IPS-NIHi7 (cell line): ENCODE results near the gene KCNMA1.

ENCODE experiments used
- DNase-seq: peaks from one replicate; pipeline ENCODE4 v3.0.0; 2012; ENCODE audit warnings: mixed read lengths; ENCODE audit errors: extremely low spot score

Gene KCNMA1

GRCh38 chr10:77214799-77215198 lies 422.8 kb downstream of the KCNMA1 start:
- DNase-seq, result no peak

GRCh38 chr10:77212632-77213031 lies 425.0 kb downstream of the KCNMA1 start:
- DNase-seq, result no peak

GRCh38 chr10:77210645-77211044 lies 427.0 kb downstream of the KCNMA1 start:
- no peak for DNase-seq

- no peak for DNase-seq
Observed at GRCh38 chr10:77208684-77209256, 428.8 kb downstream of the KCNMA1 start.

- no peak for DNase-seq
Observed at GRCh38 chr10:77207828-77208185, 429.8 kb downstream of the KCNMA1 start.

- no peak for DNase-seq
Observed at GRCh38 chr10:77207182-77207827, 430.3 kb downstream of the KCNMA1 start.

GRCh38 chr10:77205135-77205534 lies 432.5 kb downstream of the KCNMA1 start:
- no peak for DNase-seq

GRCh38 chr10:77204171-77204570 lies 433.4 kb downstream of the KCNMA1 start:
- DNase-seq, result no peak

- no peak for DNase-seq
Observed at GRCh38 chr10:77202857-77203256, 434.8 kb downstream of the KCNMA1 start.

- DNase-seq, result no peak
Observed at GRCh38 chr10:77201135-77202106, 436.2 kb downstream of the KCNMA1 start.

- DNase-seq, result no peak
Observed at GRCh38 chr10:77197544-77197943, 440.1 kb downstream of the KCNMA1 start.

- no peak for DNase-seq
Observed at GRCh38 chr10:77196614-77197013, 441.0 kb downstream of the KCNMA1 start.

GRCh38 chr10:77195101-77195500 lies 442.5 kb downstream of the KCNMA1 start:
- peak; percentile 25 for DNase-seq

GRCh38 chr10:77193001-77193400 lies 444.6 kb downstream of the KCNMA1 start:
- no peak for DNase-seq

- no peak for DNase-seq
Observed at GRCh38 chr10:77192402-77192801, 445.2 kb downstream of the KCNMA1 start.

GRCh38 chr10:77191324-77192049 lies 446.1 kb downstream of the KCNMA1 start:
- no peak for DNase-seq

GRCh38 chr10:77190291-77190690 lies 447.3 kb downstream of the KCNMA1 start:
- no peak for DNase-seq

GRCh38 chr10:77189520-77189919 lies 448.1 kb downstream of the KCNMA1 start:
- DNase-seq, result no peak

- no peak for DNase-seq
Observed at GRCh38 chr10:77189075-77189474, 448.5 kb downstream of the KCNMA1 start.

GRCh38 chr10:77188521-77188920 lies 449.1 kb downstream of the KCNMA1 start:
- no peak for DNase-seq

GRCh38 chr10:77188000-77188395 lies 449.6 kb downstream of the KCNMA1 start:
- no peak for DNase-seq

GRCh38 chr10:77187376-77187999 lies 450.1 kb downstream of the KCNMA1 start:
- no peak for DNase-seq
